ENCODE results near the gene TJP1. TPM values are rescaled to one million over a fixed set of nuclear protein-coding genes. Genes with fewer than 3 reads are reported as not detected.

TJP1 gene
- total RNA-seq, 1 donor from 2014 or later, result 159 TPM

- no peak overlapping the region for H3K4me3 Mint-ChIP-seq
- no peak for TF ChIP-seq CTCF (IDR thresholded peaks at IDR 0.05; ENCODE audit: unreplicated experiment)
- peaks cover 5% of the 10 kb centered on the region for H3K27me3 Mint-ChIP-seq (ENCODE audit: low read depth)
- peaks cover 6% of the 10 kb centered on the region for H3K4me1 Mint-ChIP-seq
- H3K36me3 Mint-ChIP-seq, result no peaks in the 10 kb centered on the region
- DNase-seq (ENCODE audit: low spot score in 2 of 2, unreplicated experiment in 2 of 2), result no peak
- H3K27ac Mint-ChIP-seq, result no peak overlapping the region
- peaks cover 7% of the 10 kb centered on the region for H3K9me3 Mint-ChIP-seq
Observed at GRCh38 chr15:29681946-29682345, 140.3 kb downstream of the TJP1 start.

- Mint-ChIP-seq H3K4me3 (no peak overlapping the region), H3K36me3 (no peaks in the 10 kb centered on the region), H3K4me1 (peaks cover 9% of the 10 kb centered on the region), H3K9me3 (peaks cover 5% of the 10 kb centered on the region), H3K27ac (no peak overlapping the region), H3K27me3 (ENCODE audit: low read depth) (peaks cover 9% of the 10 kb centered on the region)
- no peak for DNase-seq (ENCODE audit: low spot score in 2 of 2, unreplicated experiment in 2 of 2)
- no peak for TF ChIP-seq CTCF (IDR thresholded peaks at IDR 0.05; ENCODE audit: unreplicated experiment)
Observed at GRCh38 chr15:29681166-29681845, 141.0 kb downstream of the TJP1 start.

GRCh38 chr15:29680465-29681165 lies 141.7 kb downstream of the TJP1 start:
- Mint-ChIP-seq H3K27ac (no peak overlapping the region), H3K36me3 (no peaks in the 10 kb centered on the region), H3K27me3 (ENCODE audit: low read depth) (peaks cover 12% of the 10 kb centered on the region), H3K4me1 (peaks cover 10% of the 10 kb centered on the region), H3K9me3 (peaks cover 4% of the 10 kb centered on the region), H3K4me3 (no peak overlapping the region)
- DNase-seq (ENCODE audit: low spot score in 2 of 2, unreplicated experiment in 2 of 2), result no peak
- no peak for TF ChIP-seq CTCF (IDR thresholded peaks at IDR 0.05; ENCODE audit: unreplicated experiment)

GRCh38 chr15:29678504-29679034 lies 143.7 kb downstream of the TJP1 start:
- no peaks in the 10 kb centered on the region for H3K36me3 Mint-ChIP-seq
- no peak for TF ChIP-seq CTCF (IDR thresholded peaks at IDR 0.05; ENCODE audit: unreplicated experiment)
- H3K4me3 Mint-ChIP-seq, result no peak overlapping the region
- no peak overlapping the region for H3K27ac Mint-ChIP-seq
- peaks cover 4% of the 10 kb centered on the region for H3K9me3 Mint-ChIP-seq
- H3K4me1 Mint-ChIP-seq, result peaks cover 12% of the 10 kb centered on the region
- H3K27me3 Mint-ChIP-seq (ENCODE audit: low read depth), result peaks cover 17% of the 10 kb centered on the region
- DNase-seq (ENCODE audit: low spot score in 2 of 2, unreplicated experiment in 2 of 2), result peak in 1 of 2 experiments; percentile 14

GRCh38 chr15:29677871-29678461 lies 144.3 kb downstream of the TJP1 start:
- H3K4me1 Mint-ChIP-seq, result peaks cover 12% of the 10 kb centered on the region
- no peak overlapping the region for H3K27ac Mint-ChIP-seq
- no peak for TF ChIP-seq CTCF (IDR thresholded peaks at IDR 0.05; ENCODE audit: unreplicated experiment)
- H3K9me3 Mint-ChIP-seq, result peaks cover 3% of the 10 kb centered on the region
- peaks cover 17% of the 10 kb centered on the region for H3K27me3 Mint-ChIP-seq (ENCODE audit: low read depth)
- H3K4me3 Mint-ChIP-seq, result no peak overlapping the region
- DNase-seq (ENCODE audit: low spot score in 2 of 2, unreplicated experiment in 2 of 2), result peak in 1 of 2 experiments; percentile 25
- H3K36me3 Mint-ChIP-seq, result no peaks in the 10 kb centered on the region
